ENCODE data around the gene MAD1L1. TPM values are rescaled to one million over a fixed set of nuclear protein-coding genes. Genes with fewer than 3 reads are reported as not detected.

The MAD1L1 gene
- total and polyA plus RNA-seq, 2 donors (not counting 3 experiments of a cell fraction or from before 2014, with no cell fraction given), result 34.1 to 42.3 TPM

DNA sequence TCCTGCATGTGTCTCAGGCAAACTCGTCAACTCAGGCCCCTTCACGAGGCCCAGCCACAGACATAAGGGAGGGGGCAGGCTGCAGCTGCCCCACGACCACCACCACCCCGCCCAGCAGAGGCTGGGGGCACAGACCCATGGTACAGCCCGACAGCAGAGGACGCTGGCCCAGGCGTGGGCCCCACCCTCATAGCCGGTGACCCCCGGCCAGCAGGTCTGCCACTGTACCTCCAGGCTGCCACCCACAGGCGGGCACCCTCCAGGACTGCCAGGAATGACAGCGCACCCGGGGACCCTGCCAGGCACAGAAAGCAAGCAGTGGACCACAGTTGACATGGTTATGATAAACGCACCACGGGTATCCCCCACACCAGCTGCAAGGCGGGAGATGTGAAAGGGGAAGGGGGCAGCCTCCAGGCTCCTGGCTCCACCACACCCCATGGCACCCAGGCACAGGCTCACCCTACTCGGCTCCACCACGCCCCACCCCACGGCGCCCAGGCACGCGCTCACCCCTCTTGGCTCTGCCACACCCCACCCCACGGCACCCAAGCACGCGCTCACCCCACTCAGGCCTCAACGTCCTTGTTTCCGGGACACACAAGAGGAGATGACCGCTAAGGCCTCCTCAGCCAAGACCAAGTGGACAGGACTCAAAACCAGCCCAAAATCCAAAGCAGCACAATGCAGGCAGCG lies 135.9 kb downstream of the MAD1L1 start:
- no peak overlapping the region for H3K9ac ChIP-seq (replicated peaks; ENCODE audit: extremely low read depth, insufficient read depth, low read length)
- no peak for DNase-seq (ENCODE audit: low read depth, low spot score)
- no peaks in the 10 kb centered on the region for H4K20me1 ChIP-seq (replicated peaks; ENCODE audit: control insufficient read depth, extremely low read depth, insufficient read depth, low read length)
- H3K9me3 ChIP-seq (replicated peaks; ENCODE audit: control insufficient read depth, insufficient read depth, low read length), result no peaks in the 10 kb centered on the region
- dilution Hi-C loops (cut with MboI; ENCODE audit: extremely low pct_ligation_motif_present, low sequenced_read_pairs), result no loop called here
- no peak overlapping the region for H3K27ac ChIP-seq (ENCODE audit: insufficient read depth, low read depth, low read length)
- no peaks in the 10 kb centered on the region for H3K27me3 ChIP-seq (ENCODE audit: control insufficient read depth in 2 of 2, insufficient read depth in 2 of 2, low read length in 2 of 2)
- no peaks in the 10 kb centered on the region for H3K79me2 ChIP-seq (ENCODE audit: control insufficient read depth, insufficient read depth, low read length)
- no peaks in the 10 kb centered on the region for H3K36me3 ChIP-seq (ENCODE audit: control insufficient read depth in 2 of 2, extremely low read depth in 1 of 2, insufficient read depth in 2 of 2, low read length in 2 of 2)
- TF ChIP-seq EZH2 (IDR thresholded peaks at IDR 0.05; ENCODE audit: borderline replicate concordance, low read depth, low read length, severe bottlenecking) (no peak), JUN (IDR thresholded peaks at IDR 0.05; ENCODE audit: borderline replicate concordance, insufficient read depth, insufficient read length, low read depth) (no peak), MYC (IDR thresholded peaks at IDR 0.05; ENCODE audit: low read depth, low read length) (no peak), POLR2AphosphoS5 (IDR thresholded peaks at IDR 0.05; ENCODE audit: insufficient read depth, low read depth, low read length) (no peak), FOS (IDR thresholded peaks at IDR 0.05; ENCODE audit: borderline replicate concordance, insufficient read depth, low read length) (no peak), GATA2 (IDR thresholded peaks at IDR 0.05; ENCODE audit: insufficient read depth, insufficient read length, low read depth, low read length) (no peak), POLR2A (IDR thresholded peaks at IDR 0.05; ENCODE audit: low read depth, low read length) (no peak)
- TF ChIP-seq, protein P1, sequence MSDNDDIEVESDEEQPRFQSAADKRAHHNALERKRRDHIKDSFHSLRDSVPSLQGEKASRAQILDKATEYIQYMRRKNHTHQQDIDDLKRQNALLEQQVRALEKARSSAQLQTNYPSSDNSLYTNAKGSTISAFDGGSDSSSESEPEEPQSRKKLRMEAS (IDR thresholded peaks at IDR 0.05; ENCODE audit: insufficient read depth, insufficient read length), result no peak
- TF ChIP-seq, protein P2, sequence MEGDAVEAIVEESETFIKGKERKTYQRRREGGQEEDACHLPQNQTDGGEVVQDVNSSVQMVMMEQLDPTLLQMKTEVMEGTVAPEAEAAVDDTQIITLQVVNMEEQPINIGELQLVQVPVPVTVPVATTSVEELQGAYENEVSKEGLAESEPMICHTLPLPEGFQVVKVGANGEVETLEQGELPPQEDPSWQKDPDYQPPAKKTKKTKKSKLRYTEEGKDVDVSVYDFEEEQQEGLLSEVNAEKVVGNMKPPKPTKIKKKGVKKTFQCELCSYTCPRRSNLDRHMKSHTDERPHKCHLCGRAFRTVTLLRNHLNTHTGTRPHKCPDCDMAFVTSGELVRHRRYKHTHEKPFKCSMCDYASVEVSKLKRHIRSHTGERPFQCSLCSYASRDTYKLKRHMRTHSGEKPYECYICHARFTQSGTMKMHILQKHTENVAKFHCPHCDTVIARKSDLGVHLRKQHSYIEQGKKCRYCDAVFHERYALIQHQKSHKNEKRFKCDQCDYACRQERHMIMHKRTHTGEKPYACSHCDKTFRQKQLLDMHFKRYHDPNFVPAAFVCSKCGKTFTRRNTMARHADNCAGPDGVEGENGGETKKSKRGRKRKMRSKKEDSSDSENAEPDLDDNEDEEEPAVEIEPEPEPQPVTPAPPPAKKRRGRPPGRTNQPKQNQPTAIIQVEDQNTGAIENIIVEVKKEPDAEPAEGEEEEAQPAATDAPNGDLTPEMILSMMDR (IDR thresholded peaks at IDR 0.05; ENCODE audit: extremely low read depth in 1 of 2, insufficient read depth in 1 of 2, low read depth in 1 of 2, low read length in 2 of 2), result no peak
- no peak overlapping the region for H2AFZ ChIP-seq (ENCODE audit: low read depth, low read length)
- no peaks in the 10 kb centered on the region for H3K4me1 ChIP-seq (ENCODE audit: control insufficient read depth, extremely low read depth, insufficient read depth, low read length)
- H3K4me3 ChIP-seq (replicated peaks in 1 of 3; ENCODE audit: insufficient read depth in 1 of 3, low read depth in 1 of 3, low read length in 3 of 3), result no peak overlapping the region
- intact Hi-C loops (cut with micrococcal nuclease), result no loop called here
- no TSS peak for BruUV-seq (replicated peaks)
- ChIA-PET POLR2A (no interaction called here), CTCF (no interaction called here)
- FAIRE-seq, result no peak
- H3K9me1 ChIP-seq (replicated peaks; ENCODE audit: control insufficient read depth, extremely low read depth, insufficient read depth, low read length), result no peaks in the 10 kb centered on the region
- no peak overlapping the region for H3K4me2 ChIP-seq (ENCODE audit: insufficient read depth, low read length)
